DOHH2 (cell line): ENCODE measurements around the gene CYP11A1.

ENCODE experiments used
- H3F3A ChIP-seq: fragments of 200-600 bp; sonication (generic), shearing (Covaris generic); 2 replicates; pipeline ENCODE4 v1.6.0; 2016; ENCODE audit warnings: antibody characterized with exemption, mild to moderate bottlenecking; ENCODE audit not compliant: control insufficient read depth, insufficient read depth
- H3K27ac ChIP-seq: fragments of 200-600 bp; sonication (generic); 2 replicates; pipeline ENCODE4 v1.5.1; 2014; ENCODE audit warnings: low read depth, mild to moderate bottlenecking, low read length, moderate library complexity
- H3K27me3 ChIP-seq: fragments of 200-600 bp; sonication (generic); 2 replicates; pipeline ENCODE4 v1.6.1; 2014; ENCODE audit warnings: mild to moderate bottlenecking, low read length, mixed read lengths; ENCODE audit not compliant: control insufficient read depth
- H3K36me3 ChIP-seq: fragments of 200-600 bp; sonication (generic); 2 replicates; pipeline ENCODE4 v1.6.1; 2014; ENCODE audit warnings: mild to moderate bottlenecking, low read length, moderate library complexity, mixed read lengths; ENCODE audit not compliant: control insufficient read depth
- H3K4me1 ChIP-seq: fragments of 200-600 bp; sonication (generic); 2 replicates; pipeline ENCODE4 v1.6.1; 2014; ENCODE audit warnings: mild to moderate bottlenecking, low read length, mixed read lengths; ENCODE audit not compliant: control insufficient read depth
- H3K4me2 ChIP-seq: fragments of 200-600 bp; sonication (generic); 2 replicates; pipeline ENCODE4 v1.6.0; 2014; ENCODE audit warnings: mild to moderate bottlenecking, low read length, moderate library complexity
- H3K4me3 ChIP-seq: fragments of 200-600 bp; sonication (generic); 2 replicates; pipeline ENCODE4 v1.5.1; 2014; ENCODE audit warnings: mild to moderate bottlenecking, low read length, mixed read lengths
- H3K79me2 ChIP-seq: fragments of 200-600 bp; sonication (generic); 2 replicates; pipeline ENCODE4 v1.6.1; 2014; ENCODE audit warnings: mild to moderate bottlenecking, low read length, mixed read lengths; ENCODE audit not compliant: control insufficient read depth
- H3K9me2 ChIP-seq: fragments of 200-600 bp; sonication (generic); replicated peaks from 2 replicates; pipeline ENCODE4 v1.6.1; 2014; ENCODE audit warnings: mild to moderate bottlenecking, low read length, mixed read lengths; ENCODE audit not compliant: control insufficient read depth
- H3K9me3 ChIP-seq: fragments of 200-600 bp; sonication (generic); 2 replicates; pipeline ENCODE4 v1.6.1; 2014; ENCODE audit warnings: antibody characterized with exemption, low read length, mixed read lengths; ENCODE audit not compliant: control insufficient read depth, insufficient read depth
- H4K20me1 ChIP-seq: fragments of 200-600 bp; sonication (generic); 2 replicates; pipeline ENCODE4 v1.6.0; 2014; ENCODE audit warnings: low read depth, mild to moderate bottlenecking, antibody characterized with exemption, low read length, moderate library complexity; ENCODE audit not compliant: control insufficient read depth, insufficient read depth
- EZH2phosphoT487 ChIP-seq: fragments of 200-600 bp; sonication (generic); IDR thresholded peaks from 2 replicates; pipeline ENCODE4 v1.6.1; 2017; ENCODE audit warnings: borderline replicate concordance, mild to moderate bottlenecking, antibody characterized with exemption, low read length, moderate library complexity, mixed read lengths
- TF ChIP-seq, protein P1 (sequence below): fragments of 200-600 bp; sonication (generic); IDR thresholded peaks from one replicate; pipeline ENCODE4 v1.5.1; 2014; ENCODE audit warnings: antibody characterized with exemption, mild to moderate bottlenecking, low read depth, low read length; ENCODE audit not compliant: poor library complexity, severe bottlenecking

The CYP11A1 gene

DNA sequence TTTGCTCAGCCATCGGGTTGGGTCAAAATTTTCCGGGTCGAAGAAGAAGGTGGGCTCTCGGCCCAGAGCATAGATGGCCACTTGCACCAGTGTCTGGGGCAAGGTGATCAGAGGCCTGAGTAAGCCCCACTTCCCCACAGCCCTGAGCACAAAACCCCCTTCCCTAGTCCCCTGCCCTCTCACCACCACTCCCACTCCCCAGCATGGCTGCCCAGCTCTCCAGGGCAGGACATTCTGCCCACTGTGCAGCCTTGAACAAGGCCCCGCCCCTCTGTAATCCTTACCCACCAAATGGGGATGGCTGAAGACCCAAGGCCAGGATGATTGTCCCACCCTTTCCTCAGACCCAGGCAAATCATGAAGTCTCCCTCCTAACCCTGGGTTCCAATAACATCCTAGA, 28.8 kb downstream of the CYP11A1 start:
- Histone ChIP-seq H3K4me2 (no peak overlapping the region), H3K79me2 (no peaks in the 10 kb centered on the region), H3K9me3 (no peaks in the 10 kb centered on the region), H3K27ac (no peak overlapping the region), H3K27me3 (no peaks in the 10 kb centered on the region; the same call in 1 of the 2 replicates), H3K36me3 (no peaks in the 10 kb centered on the region), H3F3A (no peaks in the 10 kb centered on the region), H3K4me1 (no peaks in the 10 kb centered on the region), H4K20me1 (no peaks in the 10 kb centered on the region), H3K9me2 (no peaks in the 10 kb centered on the region), H3K4me3 (no peak overlapping the region)
- no peak for TF ChIP-seq EZH2phosphoT487
- TF ChIP-seq, protein P1, sequence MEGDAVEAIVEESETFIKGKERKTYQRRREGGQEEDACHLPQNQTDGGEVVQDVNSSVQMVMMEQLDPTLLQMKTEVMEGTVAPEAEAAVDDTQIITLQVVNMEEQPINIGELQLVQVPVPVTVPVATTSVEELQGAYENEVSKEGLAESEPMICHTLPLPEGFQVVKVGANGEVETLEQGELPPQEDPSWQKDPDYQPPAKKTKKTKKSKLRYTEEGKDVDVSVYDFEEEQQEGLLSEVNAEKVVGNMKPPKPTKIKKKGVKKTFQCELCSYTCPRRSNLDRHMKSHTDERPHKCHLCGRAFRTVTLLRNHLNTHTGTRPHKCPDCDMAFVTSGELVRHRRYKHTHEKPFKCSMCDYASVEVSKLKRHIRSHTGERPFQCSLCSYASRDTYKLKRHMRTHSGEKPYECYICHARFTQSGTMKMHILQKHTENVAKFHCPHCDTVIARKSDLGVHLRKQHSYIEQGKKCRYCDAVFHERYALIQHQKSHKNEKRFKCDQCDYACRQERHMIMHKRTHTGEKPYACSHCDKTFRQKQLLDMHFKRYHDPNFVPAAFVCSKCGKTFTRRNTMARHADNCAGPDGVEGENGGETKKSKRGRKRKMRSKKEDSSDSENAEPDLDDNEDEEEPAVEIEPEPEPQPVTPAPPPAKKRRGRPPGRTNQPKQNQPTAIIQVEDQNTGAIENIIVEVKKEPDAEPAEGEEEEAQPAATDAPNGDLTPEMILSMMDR: no peak

DNA sequence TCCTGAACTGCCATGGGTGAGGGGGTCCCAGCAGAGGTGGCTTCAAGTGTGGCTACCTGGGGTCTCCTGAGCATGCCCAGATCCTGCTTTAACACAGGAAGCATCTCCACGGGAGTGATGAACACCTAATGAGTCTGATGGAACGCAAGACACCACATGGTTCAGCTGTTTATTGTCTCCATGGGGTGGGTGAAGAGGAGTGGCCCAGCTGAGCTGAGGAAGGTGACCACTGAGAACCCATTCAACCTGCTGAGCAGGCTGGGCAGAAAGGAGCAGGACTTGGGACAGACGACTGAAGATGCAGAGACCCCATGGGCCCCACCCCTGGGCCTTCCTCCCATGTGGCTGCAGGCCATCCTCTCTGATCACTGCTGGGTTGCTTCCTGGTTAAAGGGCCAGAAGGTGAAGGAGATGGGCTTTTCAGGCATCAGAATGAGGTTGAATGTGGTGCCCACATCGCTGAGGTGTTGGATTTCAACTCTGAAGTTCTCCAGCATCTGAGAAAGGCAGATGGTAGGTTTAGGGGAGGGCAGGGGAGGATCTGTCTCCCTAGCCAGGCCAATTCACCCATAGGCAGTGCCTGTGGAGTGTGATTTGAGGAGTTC, 29.7 kb downstream of the CYP11A1 start:
- TF ChIP-seq, protein P1: no peak
- TF ChIP-seq EZH2phosphoT487: no peak
- Histone ChIP-seq H3K27me3 (no peaks in the 10 kb centered on the region; the same call in 1 of the 2 replicates), H3K9me3 (no peaks in the 10 kb centered on the region), H3F3A (no peaks in the 10 kb centered on the region), H3K27ac (no peak overlapping the region), H4K20me1 (no peaks in the 10 kb centered on the region), H3K79me2 (no peaks in the 10 kb centered on the region), H3K9me2 (no peaks in the 10 kb centered on the region), H3K4me2 (no peak overlapping the region), H3K4me1 (no peaks in the 10 kb centered on the region), H3K4me3 (no peak overlapping the region), H3K36me3 (no peaks in the 10 kb centered on the region)

DNA sequence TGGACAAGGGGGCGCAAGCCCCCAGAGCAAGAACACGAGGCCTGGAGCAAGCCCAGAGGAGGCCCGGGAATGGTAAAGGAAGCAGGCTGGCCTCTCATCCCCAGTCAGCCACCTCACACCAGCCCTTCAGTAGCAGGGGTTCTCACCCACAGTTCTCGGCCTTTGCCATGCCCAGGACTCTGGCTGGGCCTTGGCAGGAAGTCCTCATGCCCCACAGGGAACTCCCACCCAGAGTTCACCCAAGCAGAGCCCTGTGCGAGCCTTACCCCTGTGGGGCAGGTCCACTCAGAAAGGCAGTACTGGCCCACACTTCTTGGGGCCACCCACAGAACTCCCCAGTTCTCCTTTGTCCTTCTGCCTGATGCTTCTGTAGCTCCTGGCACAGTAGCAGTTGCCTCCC, 30.3 kb downstream of the CYP11A1 start:
- Histone ChIP-seq H3K9me3 (no peaks in the 10 kb centered on the region), H3K4me3 (no peak overlapping the region), H3K36me3 (no peaks in the 10 kb centered on the region), H3K27ac (no peak overlapping the region), H3K4me1 (no peaks in the 10 kb centered on the region), H4K20me1 (no peaks in the 10 kb centered on the region), H3K4me2 (no peak overlapping the region), H3K79me2 (no peaks in the 10 kb centered on the region), H3K27me3 (no peaks in the 10 kb centered on the region; the same call in 1 of the 2 replicates), H3F3A (no peaks in the 10 kb centered on the region), H3K9me2 (no peaks in the 10 kb centered on the region)
- TF ChIP-seq EZH2phosphoT487: no peak

DNA sequence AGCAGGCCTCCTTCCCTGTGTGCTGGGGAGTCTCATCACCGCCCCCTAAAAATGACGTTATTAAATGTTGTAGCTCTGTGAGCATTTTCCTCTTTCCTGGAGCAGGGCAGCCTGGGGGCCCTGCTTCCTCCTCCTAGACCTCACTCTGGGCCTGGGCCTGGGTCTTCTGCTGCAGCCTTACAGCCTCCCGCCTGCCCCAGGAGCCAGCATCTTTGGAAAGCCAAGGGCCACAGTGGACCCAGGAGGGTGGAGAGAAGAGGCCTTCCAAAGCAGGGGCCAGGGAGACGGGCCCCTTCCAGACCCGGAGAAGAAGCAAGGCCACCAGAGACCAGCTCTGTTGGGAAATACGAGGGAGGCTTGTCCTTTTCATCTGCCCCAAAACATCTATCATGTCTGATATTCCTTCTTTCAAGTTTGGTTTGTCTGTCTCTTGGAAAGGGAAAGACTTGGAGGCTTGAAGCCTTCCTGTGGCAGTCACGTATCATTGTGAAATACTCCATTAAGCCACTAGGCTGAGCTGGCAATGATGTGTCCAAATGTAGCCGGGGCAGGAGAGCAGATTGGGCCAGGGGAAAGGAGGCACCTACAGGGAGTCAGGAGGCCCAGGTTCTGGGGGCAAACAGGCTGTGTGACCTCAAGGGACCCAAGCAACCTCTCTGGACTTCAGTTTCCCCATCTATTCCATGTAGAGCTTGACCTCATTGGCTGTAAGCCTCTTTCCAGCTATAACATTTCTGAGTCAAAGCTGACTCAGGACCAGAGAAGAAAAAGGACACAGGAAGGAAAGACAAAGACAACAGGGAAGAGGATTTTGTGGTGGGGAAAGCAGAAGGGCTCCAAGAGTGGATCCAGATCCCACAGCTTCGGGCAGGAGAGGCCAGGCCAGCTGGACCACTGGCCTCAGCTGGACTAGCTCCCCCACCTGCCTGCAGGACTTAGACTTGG, 31.1 kb downstream of the CYP11A1 start:
- no peaks in the 10 kb centered on the region for H3F3A ChIP-seq
- no peak overlapping the region for H3K4me2 ChIP-seq
- no peak overlapping the region for H3K27ac ChIP-seq
- no peak overlapping the region for H3K4me3 ChIP-seq
- no peaks in the 10 kb centered on the region for H3K4me1 ChIP-seq
- H3K9me3 ChIP-seq: no peaks in the 10 kb centered on the region
- no peaks in the 10 kb centered on the region for H3K36me3 ChIP-seq
- no peaks in the 10 kb centered on the region; the same call in 1 of the 2 replicates for H3K27me3 ChIP-seq
- no peaks in the 10 kb centered on the region for H4K20me1 ChIP-seq
- no peaks in the 10 kb centered on the region for H3K9me2 ChIP-seq
- TF ChIP-seq, protein P1: no peak
- TF ChIP-seq EZH2phosphoT487: no peak
- H3K79me2 ChIP-seq: no peaks in the 10 kb centered on the region
